Non-pigmented ciliary epithelial cell (primary cell): ENCODE results near the gene BRPF3.
"Not testable (repeated sequence)": the region's sequence is repeated elsewhere in the genome, so short reads cannot be mapped to it uniquely, and the experiment has no call there.

Experiments used
- DNase-seq: peaks from one replicate; pipeline ENCODE4 v3.0.0-alpha.2; 2010; ENCODE audit warnings: low read depth

Gene BRPF3

GRCh38 chr6:36200998-36201596 is 4.6 kb downstream of the BRPF3 start:
- DNase-seq = no peak

DNA sequence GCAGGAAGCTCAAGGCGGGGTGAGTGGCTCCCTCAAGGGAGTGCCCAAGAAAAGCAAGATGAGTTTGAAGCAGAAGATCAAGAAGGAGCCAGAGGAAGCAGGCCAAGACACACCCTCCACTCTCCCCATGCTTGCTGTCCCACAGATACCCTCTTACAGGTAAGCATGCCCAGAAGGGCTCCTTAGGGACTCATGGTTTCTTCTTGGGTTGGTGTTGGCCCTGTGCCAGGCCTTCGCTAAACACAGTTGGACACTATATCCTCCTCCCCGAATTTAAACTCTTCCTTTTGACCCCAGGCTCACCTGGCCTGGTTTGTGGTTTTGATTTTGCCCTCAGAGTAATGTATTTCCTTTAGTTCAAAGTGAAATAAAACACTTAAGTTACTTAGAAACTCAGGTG is 5.1 kb downstream of the BRPF3 start:
- DNase-seq = no peak

DNA sequence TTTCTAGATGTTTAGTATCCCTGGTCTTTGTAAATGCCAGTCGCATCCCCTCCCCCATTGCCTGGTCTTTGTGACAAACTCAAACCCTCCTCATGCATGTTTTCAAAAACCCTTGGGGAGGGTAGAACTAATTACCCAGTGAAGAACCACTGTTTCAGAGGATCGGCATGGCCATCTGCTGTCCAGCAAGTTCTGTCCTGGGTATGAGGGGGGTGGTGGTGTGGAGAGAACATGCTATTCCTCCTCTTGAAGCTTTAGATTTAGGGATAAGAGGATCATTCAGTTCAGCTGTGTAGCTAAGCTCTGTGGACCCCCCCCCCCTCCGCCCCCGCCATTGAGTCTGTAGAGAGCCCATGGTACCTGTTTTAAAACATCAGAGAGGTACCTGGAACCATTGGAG is 5.6 kb downstream of the BRPF3 start:
- no peak for DNase-seq

DNA sequence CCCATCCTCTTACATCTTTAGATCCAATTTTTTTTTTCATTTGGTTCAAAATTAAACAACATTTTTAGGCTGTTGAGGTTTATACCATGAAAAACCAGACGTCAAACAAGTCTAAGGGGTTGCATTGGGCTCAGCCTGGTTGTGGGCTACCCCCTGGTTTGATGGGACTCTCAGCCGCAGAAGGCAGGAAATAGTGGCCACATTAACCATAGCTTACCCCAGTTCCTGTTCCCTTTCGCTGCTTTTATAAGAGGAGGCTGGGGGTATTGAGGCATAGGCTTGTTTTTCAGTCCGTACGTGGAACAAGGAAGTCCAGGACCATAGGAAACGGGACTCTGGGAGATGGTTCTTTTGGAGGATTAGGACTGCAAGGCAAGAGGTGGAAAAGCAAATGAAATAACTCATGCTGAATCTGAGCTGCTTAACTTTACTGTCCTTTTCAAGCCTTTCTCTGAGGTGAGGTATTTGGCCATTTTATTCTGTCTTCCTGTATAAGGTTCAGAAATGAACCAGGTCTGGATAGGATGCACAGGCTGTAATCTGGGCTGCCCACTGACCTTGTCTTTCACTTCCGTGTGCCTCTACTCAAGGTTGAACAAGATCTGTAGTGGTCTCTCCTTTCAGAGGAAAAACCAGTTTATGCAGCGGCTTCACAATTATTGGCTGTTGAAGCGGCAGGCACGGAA is 7.7 kb downstream of the BRPF3 start:
- DNase-seq = no peak

GRCh38 chr6:36207155-36207554 is 10.6 kb downstream of the BRPF3 start:
- no peak for DNase-seq

- DNase-seq = no peak
These were observed 13.1 kb downstream of the BRPF3 start for GRCh38 chr6:36209606-36210005.

DNA sequence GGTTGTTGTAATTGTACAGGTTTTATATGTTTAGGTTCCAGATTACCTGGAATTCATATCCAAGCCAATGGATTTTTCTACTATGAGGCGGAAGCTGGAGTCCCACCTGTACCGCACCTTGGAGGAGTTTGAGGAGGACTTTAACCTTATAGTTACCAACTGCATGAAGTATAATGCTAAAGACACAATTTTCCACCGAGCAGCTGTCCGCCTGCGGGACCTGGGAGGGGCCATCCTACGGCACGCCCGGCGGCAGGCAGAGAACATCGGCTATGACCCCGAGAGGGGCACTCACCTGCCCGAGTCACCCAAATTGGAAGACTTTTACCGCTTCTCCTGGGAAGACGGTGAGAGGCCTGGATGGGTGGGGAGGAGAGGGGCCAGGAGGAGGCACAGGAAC is 13.6 kb downstream of the BRPF3 start:
- DNase-seq = no peak

- no peak for DNase-seq
These were observed 14.5 kb downstream of the BRPF3 start for GRCh38 chr6:36210886-36211595.

- no peak for DNase-seq
These were observed 20.0 kb downstream of the BRPF3 start for GRCh38 chr6:36216559-36216958.

GRCh38 chr6:36217188-36217587 is 20.6 kb downstream of the BRPF3 start:
- no peak for DNase-seq

DNA sequence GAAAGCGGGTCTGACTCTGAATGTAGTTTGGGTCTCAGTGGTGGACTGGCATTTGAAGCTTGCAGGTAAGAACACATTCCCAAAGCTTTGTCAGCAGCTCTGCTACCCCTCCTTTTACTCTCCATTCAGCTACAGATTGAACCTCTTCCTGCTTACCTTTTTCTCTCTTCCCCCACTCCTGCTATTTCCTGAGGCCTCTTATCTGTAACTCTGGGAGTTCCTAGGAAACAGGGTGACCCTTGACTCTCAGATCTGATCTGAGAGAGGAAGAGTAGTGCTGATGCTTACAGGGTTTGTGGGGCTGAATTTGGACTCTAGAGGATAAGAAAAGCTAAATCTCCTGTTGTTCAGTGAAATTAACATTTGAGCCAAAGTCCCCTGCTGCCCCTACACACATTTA is 21.4 kb downstream of the BRPF3 start:
- no peak for DNase-seq

GRCh38 chr6:36218516-36218915 is 22.0 kb downstream of the BRPF3 start:
- DNase-seq = not testable (repeated sequence)

- no peak for DNase-seq
These were observed 22.5 kb downstream of the BRPF3 start for GRCh38 chr6:36219081-36219480.

DNA sequence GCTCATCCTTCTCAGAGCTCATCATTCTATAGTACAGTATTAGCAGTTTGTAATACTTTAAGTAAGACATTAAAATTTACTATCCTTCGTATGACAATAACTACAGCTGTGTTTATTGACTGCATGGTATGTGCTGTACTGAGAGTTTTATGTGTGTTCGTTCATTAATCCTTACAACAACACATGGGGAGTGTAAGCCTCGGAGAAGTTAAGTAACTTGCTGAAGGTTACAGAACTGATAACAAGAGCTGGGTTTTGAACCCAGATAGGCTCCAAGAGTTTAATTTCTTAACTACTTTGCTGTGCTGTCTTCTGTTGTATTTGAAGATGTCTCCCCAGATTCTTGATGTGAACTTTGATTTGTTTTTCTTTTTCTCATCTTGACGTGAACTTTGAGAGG is 23.7 kb downstream of the BRPF3 start:
- no peak for DNase-seq

DNA sequence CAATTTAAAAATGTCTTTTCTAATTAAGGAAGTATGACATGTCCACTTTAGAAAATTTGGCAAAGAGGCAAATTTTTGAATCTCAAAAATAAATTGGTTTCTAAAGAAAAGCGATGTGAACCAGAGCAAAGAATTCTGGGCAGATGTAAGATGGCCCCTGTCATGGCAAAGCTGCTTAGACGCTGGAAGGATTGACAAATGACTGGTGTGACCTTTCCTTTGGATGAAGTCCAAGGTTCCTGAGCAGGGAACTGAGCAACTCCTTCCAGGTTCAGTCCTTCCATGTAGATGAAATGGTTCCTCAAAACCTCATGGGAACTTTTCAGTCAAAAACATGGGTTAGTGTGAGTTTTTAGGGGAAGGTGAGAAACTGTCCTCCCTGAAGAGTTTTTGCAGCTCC is 25.1 kb downstream of the BRPF3 start:
- DNase-seq = no peak

GRCh38 chr6:36222924-36223323 is 26.4 kb downstream of the BRPF3 start:
- DNase-seq = no peak

DNA sequence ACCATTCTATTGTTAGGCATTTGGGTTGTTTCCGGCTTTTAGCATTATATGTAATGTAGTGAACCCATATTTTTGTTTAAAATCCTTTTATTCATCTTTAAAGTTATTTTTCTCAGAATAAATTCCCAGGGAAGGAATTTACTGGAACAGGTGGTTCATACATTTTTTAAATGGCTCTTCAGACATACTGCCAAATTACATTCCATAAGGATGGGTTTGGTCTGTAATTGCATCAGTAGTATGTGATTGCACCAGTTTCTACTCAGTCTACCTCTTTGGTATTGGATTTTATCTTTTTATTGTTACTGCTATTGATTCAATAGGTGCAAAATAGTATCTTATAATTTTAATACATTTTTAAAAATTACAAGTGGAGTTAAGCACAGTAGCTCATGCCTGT is 27.2 kb downstream of the BRPF3 start:
- DNase-seq = no peak

GRCh38 chr6:36224918-36225461 is 28.4 kb downstream of the BRPF3 start:
- no peak for DNase-seq

DNA sequence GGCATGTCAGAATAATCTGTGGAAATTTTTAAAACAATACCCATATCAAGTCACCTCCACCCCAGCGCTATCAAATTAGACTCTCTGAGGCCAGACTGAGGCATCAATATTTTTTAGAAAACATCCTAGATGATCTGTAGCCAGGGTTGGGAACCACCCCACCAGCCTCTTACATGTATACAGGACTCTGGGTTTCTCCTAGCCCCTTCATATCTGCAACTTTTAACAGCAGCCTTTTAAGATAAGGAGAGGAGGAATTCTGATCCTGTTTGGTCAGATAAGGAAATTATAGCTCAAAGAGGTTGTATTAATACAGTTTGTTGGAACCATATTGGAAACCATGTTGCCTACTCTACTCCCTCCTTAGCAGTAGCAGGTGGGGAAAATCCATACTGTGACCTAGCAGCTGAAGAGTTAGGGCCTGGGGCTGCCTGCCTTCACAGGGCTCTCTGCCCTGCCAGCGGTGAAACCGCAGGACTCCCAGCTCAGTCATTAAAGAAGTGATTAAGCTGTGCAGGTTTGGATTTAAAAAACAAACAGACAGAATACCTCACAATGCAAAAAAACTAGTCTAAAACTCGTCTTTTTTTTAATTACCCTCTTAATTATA is 30.0 kb downstream of the BRPF3 start:
- DNase-seq = no peak

DNA sequence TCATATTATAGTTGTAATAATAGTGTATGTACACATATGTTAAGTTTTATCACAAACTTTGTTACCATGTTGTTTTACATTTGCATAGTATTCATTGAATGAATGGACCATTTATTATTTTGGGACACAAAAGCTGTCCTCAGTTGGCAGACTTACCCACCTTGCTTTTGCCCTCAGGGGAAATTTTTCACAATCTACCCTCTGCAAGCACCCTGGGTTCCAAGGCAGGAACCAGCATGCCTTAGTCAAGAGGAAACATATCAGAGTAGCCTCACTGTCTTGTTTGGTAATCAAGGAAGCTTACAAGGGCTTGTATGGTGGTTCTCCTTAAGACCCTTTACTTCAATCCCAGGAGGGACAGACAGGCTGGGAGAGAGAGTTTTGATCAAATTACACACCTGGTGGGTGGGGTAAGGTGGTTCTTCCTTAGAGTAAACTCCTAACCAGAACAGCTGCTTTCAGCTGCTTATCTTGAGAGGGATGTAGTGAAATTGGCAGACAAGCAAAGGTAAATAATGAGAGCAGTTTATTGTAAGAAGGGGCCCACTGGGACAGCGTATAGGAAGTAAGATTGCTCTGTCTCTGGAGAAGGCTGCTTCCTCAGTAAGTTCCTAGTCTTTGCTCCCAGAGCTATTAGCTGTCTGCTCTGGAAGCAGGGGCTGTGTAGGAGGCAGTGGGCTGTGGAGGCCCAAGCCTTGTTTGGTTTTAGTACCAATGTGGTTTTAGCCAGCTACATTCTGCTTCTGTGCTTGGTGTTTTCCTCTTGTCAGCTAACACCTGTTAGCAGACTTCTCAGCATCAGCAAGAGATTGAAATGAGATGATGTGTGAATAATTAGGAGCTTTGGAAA is 31.1 kb downstream of the BRPF3 start:
- no peak for DNase-seq

DNA sequence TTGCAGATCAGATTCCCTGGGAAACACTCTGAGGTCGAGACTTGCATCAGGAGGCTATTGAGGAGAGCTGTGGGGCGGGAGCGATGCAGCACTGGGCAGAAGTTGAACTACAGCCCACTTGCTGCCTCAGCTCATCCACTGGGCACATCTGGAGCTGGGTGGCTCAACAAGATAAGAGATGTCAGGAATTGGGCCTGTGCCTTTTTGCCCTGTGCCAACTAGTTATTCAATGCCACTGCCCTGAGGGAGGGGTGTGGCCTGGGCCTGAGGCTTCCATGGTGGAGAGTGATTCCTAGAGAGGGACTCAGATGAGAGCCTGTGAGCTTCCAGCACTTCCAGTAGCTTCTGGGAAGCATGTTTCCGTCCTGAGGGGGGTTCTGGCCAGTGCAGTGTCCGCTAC is 32.7 kb downstream of the BRPF3 start:
- no peak for DNase-seq

DNA sequence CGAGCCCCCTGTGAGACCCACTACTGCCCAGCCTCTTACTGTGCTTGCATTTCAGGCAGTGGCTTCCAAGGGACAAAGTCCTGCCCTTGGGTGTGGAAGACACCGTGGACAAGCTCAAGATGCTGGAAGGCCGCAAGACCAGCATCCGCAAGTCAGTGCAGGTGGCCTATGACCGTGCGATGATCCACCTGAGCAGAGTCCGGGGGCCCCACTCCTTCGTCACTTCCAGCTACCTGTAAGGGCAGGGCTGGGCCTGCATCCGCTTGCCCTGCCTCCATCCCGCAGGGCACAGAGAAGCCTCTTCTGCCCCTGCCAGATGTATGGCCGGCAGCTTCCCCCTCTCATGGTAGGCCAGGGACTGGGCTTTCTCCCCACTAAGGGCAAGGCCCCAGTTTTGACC is 33.8 kb downstream of the BRPF3 start:
- no peak for DNase-seq
